WTC11 (cell line): ENCODE results near the gene LACC1. TPM values are rescaled to one million over a fixed set of nuclear protein-coding genes. Genes with fewer than 3 reads are reported as not detected.

Experiments used
- ATAC-seq: fragments of 200-7000 bp; cut with Tn5 transposase; 2 replicates; pipeline ENCODE4 v1.10.0; 2021; ENCODE audit warnings: mild to moderate bottlenecking, moderate library complexity
- CTCF ChIA-PET: fragments of 300-600 bp; sonication (Branson Sonifier 250); formaldehyde crosslinking; loops from one replicate; lab custom pipeline; 2021; ENCODE audit warnings: antibody characterized with exemption; lab: Charles Lee
- POLR2A ChIA-PET: fragments of 350-600 bp; sonication (Branson Sonifier 250); formaldehyde crosslinking; loops from one replicate; lab custom pipeline; 2021; ENCODE audit warnings: antibody characterized with exemption; lab: Charles Lee
- DNase-seq: peaks from one replicate; pipeline ENCODE4 v3.0.0; 2021; ENCODE audit warnings: low spot score
- H3K27ac Mint-ChIP-seq: 2 replicates; pipeline ENCODE4 v1.8.0; 2021; ENCODE audit warnings: mixed read lengths
- H3K27me3 Mint-ChIP-seq: 2 replicates; pipeline ENCODE4 v1.8.0; 2021; ENCODE audit warnings: low read depth, mild to moderate bottlenecking, moderate library complexity, mixed read lengths
- H3K36me3 Mint-ChIP-seq: 2 replicates; pipeline ENCODE4 v1.8.0; 2021; ENCODE audit warnings: mixed read lengths
- H3K4me1 Mint-ChIP-seq: 2 replicates; pipeline ENCODE4 v1.8.0; 2022; ENCODE audit warnings: mixed read lengths
- H3K4me3 Mint-ChIP-seq: 2 replicates; pipeline ENCODE4 v1.8.0; 2021; ENCODE audit warnings: mild to moderate bottlenecking, moderate library complexity, mixed read lengths
- H3K9me3 Mint-ChIP-seq: 2 replicates; pipeline ENCODE4 v1.8.0; 2021; ENCODE audit warnings: mixed read lengths
- EMX1 ChIP-seq: fragments of 250-450 bp; sonication (Bioruptor Pico); IDR thresholded peaks from 2 replicates; pipeline ENCODE4 v1.8.0; 2021; ENCODE audit warnings: mild to moderate bottlenecking
- FOXK1 ChIP-seq: sonication (generic); formaldehyde crosslinking; IDR thresholded peaks from 2 replicates; pipeline ENCODE4 v1.8.0; 2022; ENCODE audit warnings: mild to moderate bottlenecking, moderate library complexity, missing genetic modification reagents
- KAT7 ChIP-seq: sonication (generic); formaldehyde crosslinking; IDR thresholded peaks from 2 replicates; pipeline ENCODE4 v1.8.1; 2023; ENCODE audit warnings: missing genetic modification reagents, mild to moderate bottlenecking, borderline replicate concordance
- MXD4 ChIP-seq: fragments of 250-450 bp; sonication (Bioruptor Pico); IDR thresholded peaks from 2 replicates; pipeline ENCODE4 v1.8.0; 2021; ENCODE audit warnings: mild to moderate bottlenecking, moderate library complexity, borderline replicate concordance
- ZNF423 ChIP-seq: fragments of 250-450 bp; sonication (Bioruptor Pico); IDR thresholded peaks from 2 replicates; pipeline ENCODE4 v2.1.2; 2022; ENCODE audit warnings: mild to moderate bottlenecking, moderate library complexity
- total RNA-seq: library from RNA; stranded (reverse); gene quantifications from 3 replicates; pipeline ENCODE4 v1.2.3, GENCODE V29; 2021
- TF ChIP-seq, protein P1 (sequence below): sonication (generic); formaldehyde crosslinking; IDR thresholded peaks from 2 replicates; pipeline ENCODE4 v1.8.1; 2023; ENCODE audit warnings: mild to moderate bottlenecking, missing genetic modification reagents
- TF ChIP-seq, protein P2 (sequence below): sonication (generic); formaldehyde crosslinking; IDR thresholded peaks from 2 replicates; pipeline ENCODE4 v1.8.0; 2022; ENCODE audit warnings: missing genetic modification reagents
- TF ChIP-seq, protein P3 (sequence below): fragments of 250-450 bp; sonication (Bioruptor Pico); IDR thresholded peaks from 2 replicates; pipeline ENCODE4 v1.9.0; 2021; ENCODE audit warnings: mild to moderate bottlenecking, borderline replicate concordance
- TF ChIP-seq, protein P4 (sequence below): sonication (generic); formaldehyde crosslinking; IDR thresholded peaks from 2 replicates; pipeline ENCODE4 v1.8.1; 2023; ENCODE audit warnings: mild to moderate bottlenecking, missing genetic modification reagents, moderate library complexity
- TF ChIP-seq, protein P5 (sequence below): fragments of 250-450 bp; sonication (Bioruptor Pico); IDR thresholded peaks from 2 replicates; pipeline ENCODE4 v1.9.0; 2021; ENCODE audit warnings: moderate library complexity, mild to moderate bottlenecking, inconsistent platforms, borderline replicate concordance
- TF ChIP-seq, protein P6 (sequence below): sonication (generic); formaldehyde crosslinking; IDR thresholded peaks from 2 replicates; pipeline ENCODE4 v1.8.0; 2023; ENCODE audit warnings: missing genetic modification reagents
- TF ChIP-seq, protein P7 (sequence below): sonication (generic); formaldehyde crosslinking; IDR thresholded peaks from 2 replicates; pipeline ENCODE4 v1.8.0; 2022; ENCODE audit warnings: mild to moderate bottlenecking, missing genetic modification reagents
- TF ChIP-seq, protein P8 (sequence below): sonication (generic); formaldehyde crosslinking; IDR thresholded peaks from 2 replicates; pipeline ENCODE4 v1.8.0; 2023; ENCODE audit warnings: missing genetic modification reagents, mild to moderate bottlenecking, borderline replicate concordance

Gene LACC1
- total RNA-seq, 1 experiment from 2014 or later, result 5.5 TPM

DNA sequence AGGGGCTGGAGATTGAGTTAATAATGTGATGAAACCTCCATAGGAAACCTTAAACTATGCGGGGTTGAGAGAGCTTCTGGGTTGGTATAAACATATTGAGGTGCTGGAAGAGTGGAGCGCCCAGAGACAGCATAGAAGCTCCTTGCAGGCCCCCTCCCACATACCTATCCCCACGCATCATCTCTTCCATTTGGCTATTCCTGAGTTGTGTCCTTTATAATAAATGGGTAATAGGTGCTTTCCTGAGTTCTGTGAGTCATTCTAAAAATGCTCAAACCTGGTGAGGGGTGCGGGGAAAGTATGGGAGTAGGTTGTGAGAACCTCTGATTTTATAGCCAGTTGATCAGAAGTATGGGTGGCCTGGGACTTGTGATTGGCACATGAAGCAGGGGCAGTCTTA, 14.8 kb upstream of the LACC1 start:
- ChIA-PET POLR2A (no interaction called here), CTCF (no interaction called here)
- DNase-seq (no peak), ATAC-seq (no peak)
- H3K9me3 Mint-ChIP-seq, result peaks cover 17% of the 10 kb centered on the region
- H3K27ac Mint-ChIP-seq, result no peak overlapping the region
- H3K4me3 Mint-ChIP-seq, result no peak overlapping the region
- no peaks in the 10 kb centered on the region for H3K27me3 Mint-ChIP-seq
- no peak for TF ChIP-seq FOXK1 (CRISPR knock-in tag)
- peaks cover 14% of the 10 kb centered on the region for H3K4me1 Mint-ChIP-seq
- peaks cover 37% of the 10 kb centered on the region for H3K36me3 Mint-ChIP-seq

DNA sequence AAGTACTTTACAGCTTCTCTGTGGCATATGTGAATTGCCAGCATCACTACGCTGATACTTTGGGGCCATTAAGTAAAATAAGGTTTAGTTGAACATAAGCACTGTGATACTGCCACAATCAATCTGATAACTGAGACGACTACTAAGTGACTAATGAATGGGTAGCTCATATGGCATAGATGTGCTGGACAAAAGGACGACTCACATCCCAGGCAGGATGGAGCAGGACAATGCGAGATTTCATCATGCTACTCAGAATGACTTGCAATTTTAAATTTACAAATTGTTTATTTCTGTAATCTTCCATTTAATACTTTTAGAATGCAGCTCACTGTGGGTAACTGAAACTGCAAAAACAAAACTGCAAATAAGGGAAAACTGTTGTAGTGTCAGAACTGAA, 13.8 kb upstream of the LACC1 start:
- peaks cover 17% of the 10 kb centered on the region for H3K9me3 Mint-ChIP-seq
- ChIA-PET POLR2A (no interaction called here), CTCF (no interaction called here)
- peaks cover 37% of the 10 kb centered on the region for H3K36me3 Mint-ChIP-seq
- DNase-seq (no peak), ATAC-seq (no peak)
- TF ChIP-seq EMX1 (no peak), ZNF423 (CRISPR knock-in tag) (no peak), KAT7 (CRISPR knock-in tag) (no peak), MXD4 (CRISPR knock-in tag) (no peak)
- TF ChIP-seq, protein P1, sequence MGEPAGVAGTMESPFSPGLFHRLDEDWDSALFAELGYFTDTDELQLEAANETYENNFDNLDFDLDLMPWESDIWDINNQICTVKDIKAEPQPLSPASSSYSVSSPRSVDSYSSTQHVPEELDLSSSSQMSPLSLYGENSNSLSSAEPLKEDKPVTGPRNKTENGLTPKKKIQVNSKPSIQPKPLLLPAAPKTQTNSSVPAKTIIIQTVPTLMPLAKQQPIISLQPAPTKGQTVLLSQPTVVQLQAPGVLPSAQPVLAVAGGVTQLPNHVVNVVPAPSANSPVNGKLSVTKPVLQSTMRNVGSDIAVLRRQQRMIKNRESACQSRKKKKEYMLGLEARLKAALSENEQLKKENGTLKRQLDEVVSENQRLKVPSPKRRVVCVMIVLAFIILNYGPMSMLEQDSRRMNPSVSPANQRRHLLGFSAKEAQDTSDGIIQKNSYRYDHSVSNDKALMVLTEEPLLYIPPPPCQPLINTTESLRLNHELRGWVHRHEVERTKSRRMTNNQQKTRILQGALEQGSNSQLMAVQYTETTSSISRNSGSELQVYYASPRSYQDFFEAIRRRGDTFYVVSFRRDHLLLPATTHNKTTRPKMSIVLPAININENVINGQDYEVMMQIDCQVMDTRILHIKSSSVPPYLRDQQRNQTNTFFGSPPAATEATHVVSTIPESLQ (CRISPR knock-in tag), result no peak
- TF ChIP-seq, protein P2, sequence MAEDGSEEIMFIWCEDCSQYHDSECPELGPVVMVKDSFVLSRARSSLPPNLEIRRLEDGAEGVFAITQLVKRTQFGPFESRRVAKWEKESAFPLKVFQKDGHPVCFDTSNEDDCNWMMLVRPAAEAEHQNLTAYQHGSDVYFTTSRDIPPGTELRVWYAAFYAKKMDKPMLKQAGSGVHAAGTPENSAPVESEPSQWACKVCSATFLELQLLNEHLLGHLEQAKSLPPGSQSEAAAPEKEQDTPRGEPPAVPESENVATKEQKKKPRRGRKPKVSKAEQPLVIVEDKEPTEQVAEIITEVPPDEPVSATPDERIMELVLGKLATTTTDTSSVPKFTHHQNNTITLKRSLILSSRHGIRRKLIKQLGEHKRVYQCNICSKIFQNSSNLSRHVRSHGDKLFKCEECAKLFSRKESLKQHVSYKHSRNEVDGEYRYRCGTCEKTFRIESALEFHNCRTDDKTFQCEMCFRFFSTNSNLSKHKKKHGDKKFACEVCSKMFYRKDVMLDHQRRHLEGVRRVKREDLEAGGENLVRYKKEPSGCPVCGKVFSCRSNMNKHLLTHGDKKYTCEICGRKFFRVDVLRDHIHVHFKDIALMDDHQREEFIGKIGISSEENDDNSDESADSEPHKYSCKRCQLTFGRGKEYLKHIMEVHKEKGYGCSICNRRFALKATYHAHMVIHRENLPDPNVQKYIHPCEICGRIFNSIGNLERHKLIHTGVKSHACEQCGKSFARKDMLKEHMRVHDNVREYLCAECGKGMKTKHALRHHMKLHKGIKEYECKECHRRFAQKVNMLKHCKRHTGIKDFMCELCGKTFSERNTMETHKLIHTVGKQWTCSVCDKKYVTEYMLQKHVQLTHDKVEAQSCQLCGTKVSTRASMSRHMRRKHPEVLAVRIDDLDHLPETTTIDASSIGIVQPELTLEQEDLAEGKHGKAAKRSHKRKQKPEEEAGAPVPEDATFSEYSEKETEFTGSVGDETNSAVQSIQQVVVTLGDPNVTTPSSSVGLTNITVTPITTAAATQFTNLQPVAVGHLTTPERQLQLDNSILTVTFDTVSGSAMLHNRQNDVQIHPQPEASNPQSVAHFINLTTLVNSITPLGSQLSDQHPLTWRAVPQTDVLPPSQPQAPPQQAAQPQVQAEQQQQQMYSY (CRISPR knock-in tag), result no peak
- TF ChIP-seq, protein P3, sequence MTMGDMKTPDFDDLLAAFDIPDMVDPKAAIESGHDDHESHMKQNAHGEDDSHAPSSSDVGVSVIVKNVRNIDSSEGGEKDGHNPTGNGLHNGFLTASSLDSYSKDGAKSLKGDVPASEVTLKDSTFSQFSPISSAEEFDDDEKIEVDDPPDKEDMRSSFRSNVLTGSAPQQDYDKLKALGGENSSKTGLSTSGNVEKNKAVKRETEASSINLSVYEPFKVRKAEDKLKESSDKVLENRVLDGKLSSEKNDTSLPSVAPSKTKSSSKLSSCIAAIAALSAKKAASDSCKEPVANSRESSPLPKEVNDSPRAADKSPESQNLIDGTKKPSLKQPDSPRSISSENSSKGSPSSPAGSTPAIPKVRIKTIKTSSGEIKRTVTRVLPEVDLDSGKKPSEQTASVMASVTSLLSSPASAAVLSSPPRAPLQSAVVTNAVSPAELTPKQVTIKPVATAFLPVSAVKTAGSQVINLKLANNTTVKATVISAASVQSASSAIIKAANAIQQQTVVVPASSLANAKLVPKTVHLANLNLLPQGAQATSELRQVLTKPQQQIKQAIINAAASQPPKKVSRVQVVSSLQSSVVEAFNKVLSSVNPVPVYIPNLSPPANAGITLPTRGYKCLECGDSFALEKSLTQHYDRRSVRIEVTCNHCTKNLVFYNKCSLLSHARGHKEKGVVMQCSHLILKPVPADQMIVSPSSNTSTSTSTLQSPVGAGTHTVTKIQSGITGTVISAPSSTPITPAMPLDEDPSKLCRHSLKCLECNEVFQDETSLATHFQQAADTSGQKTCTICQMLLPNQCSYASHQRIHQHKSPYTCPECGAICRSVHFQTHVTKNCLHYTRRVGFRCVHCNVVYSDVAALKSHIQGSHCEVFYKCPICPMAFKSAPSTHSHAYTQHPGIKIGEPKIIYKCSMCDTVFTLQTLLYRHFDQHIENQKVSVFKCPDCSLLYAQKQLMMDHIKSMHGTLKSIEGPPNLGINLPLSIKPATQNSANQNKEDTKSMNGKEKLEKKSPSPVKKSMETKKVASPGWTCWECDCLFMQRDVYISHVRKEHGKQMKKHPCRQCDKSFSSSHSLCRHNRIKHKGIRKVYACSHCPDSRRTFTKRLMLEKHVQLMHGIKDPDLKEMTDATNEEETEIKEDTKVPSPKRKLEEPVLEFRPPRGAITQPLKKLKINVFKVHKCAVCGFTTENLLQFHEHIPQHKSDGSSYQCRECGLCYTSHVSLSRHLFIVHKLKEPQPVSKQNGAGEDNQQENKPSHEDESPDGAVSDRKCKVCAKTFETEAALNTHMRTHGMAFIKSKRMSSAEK (CRISPR knock-in tag), result no peak
- TF ChIP-seq, protein P4, sequence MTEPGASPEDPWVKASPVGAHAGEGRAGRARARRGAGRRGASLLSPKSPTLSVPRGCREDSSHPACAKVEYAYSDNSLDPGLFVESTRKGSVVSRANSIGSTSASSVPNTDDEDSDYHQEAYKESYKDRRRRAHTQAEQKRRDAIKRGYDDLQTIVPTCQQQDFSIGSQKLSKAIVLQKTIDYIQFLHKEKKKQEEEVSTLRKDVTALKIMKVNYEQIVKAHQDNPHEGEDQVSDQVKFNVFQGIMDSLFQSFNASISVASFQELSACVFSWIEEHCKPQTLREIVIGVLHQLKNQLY (CRISPR knock-in tag), result no peak
- TF ChIP-seq, protein P5, sequence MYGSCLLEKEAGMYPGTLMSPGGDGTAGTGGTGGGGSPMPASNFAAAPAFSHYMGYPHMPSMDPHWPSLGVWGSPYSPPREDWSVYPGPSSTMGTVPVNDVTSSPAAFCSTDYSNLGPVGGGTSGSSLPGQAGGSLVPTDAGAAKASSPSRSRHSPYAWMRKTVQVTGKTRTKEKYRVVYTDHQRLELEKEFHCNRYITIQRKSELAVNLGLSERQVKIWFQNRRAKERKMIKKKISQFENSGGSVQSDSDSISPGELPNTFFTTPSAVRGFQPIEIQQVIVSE, result no peak
- TF ChIP-seq, protein P6, sequence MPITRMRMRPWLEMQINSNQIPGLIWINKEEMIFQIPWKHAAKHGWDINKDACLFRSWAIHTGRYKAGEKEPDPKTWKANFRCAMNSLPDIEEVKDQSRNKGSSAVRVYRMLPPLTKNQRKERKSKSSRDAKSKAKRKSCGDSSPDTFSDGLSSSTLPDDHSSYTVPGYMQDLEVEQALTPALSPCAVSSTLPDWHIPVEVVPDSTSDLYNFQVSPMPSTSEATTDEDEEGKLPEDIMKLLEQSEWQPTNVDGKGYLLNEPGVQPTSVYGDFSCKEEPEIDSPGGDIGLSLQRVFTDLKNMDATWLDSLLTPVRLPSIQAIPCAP (CRISPR knock-in tag), result no peak
- TF ChIP-seq, protein P7, sequence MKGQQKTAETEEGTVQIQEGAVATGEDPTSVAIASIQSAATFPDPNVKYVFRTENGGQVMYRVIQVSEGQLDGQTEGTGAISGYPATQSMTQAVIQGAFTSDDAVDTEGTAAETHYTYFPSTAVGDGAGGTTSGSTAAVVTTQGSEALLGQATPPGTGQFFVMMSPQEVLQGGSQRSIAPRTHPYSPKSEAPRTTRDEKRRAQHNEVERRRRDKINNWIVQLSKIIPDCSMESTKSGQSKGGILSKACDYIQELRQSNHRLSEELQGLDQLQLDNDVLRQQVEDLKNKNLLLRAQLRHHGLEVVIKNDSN, result no peak
- TF ChIP-seq, protein P8, sequence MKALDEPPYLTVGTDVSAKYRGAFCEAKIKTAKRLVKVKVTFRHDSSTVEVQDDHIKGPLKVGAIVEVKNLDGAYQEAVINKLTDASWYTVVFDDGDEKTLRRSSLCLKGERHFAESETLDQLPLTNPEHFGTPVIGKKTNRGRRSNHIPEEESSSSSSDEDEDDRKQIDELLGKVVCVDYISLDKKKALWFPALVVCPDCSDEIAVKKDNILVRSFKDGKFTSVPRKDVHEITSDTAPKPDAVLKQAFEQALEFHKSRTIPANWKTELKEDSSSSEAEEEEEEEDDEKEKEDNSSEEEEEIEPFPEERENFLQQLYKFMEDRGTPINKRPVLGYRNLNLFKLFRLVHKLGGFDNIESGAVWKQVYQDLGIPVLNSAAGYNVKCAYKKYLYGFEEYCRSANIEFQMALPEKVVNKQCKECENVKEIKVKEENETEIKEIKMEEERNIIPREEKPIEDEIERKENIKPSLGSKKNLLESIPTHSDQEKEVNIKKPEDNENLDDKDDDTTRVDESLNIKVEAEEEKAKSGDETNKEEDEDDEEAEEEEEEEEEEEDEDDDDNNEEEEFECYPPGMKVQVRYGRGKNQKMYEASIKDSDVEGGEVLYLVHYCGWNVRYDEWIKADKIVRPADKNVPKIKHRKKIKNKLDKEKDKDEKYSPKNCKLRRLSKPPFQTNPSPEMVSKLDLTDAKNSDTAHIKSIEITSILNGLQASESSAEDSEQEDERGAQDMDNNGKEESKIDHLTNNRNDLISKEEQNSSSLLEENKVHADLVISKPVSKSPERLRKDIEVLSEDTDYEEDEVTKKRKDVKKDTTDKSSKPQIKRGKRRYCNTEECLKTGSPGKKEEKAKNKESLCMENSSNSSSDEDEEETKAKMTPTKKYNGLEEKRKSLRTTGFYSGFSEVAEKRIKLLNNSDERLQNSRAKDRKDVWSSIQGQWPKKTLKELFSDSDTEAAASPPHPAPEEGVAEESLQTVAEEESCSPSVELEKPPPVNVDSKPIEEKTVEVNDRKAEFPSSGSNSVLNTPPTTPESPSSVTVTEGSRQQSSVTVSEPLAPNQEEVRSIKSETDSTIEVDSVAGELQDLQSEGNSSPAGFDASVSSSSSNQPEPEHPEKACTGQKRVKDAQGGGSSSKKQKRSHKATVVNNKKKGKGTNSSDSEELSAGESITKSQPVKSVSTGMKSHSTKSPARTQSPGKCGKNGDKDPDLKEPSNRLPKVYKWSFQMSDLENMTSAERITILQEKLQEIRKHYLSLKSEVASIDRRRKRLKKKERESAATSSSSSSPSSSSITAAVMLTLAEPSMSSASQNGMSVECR (CRISPR knock-in tag), result no peak
- no peak overlapping the region for H3K27ac Mint-ChIP-seq
- H3K27me3 Mint-ChIP-seq, result no peaks in the 10 kb centered on the region
- H3K4me3 Mint-ChIP-seq, result no peak overlapping the region
- peaks cover 7% of the 10 kb centered on the region for H3K4me1 Mint-ChIP-seq
